Breast epithelium (tissue), 3 donors: ENCODE measurements around the gene TTC12.

Experiments
- CTCF ChIP-seq, 3 donors: fragments of 450-650 bp; IDR thresholded peaks; one replicate each; pipeline ENCODE4 v1.5.1; 2016 to 2017; ENCODE audit warnings: antibody characterized with exemption in 3 of 3, mild to moderate bottlenecking in 3 of 3, moderate library complexity in 3 of 3
- POLR2A ChIP-seq: fragments of 450-650 bp; IDR thresholded peaks from one replicate; pipeline ENCODE4 v1.6.1; 2016; ENCODE audit warnings: antibody characterized with exemption, mild to moderate bottlenecking, moderate library complexity
- POLR2AphosphoS5 ChIP-seq, 3 donors: sonication (generic); formaldehyde crosslinking; IDR thresholded peaks; one replicate each; pipeline ENCODE4 v1.6.1; 2017; ENCODE audit warnings: antibody characterized with exemption in 3 of 3

- no peak for TF ChIP-seq POLR2AphosphoS5 (IDR thresholded peaks at IDR 0.05)
- no peak for TF ChIP-seq CTCF (IDR thresholded peaks at IDR 0.05)
- no peak for TF ChIP-seq POLR2A
Measured at GRCh38 chr11:113281052-113281725, 33.2 kb upstream of the TTC12 start.
